ENCODE data around the gene EBF3.

DNA sequence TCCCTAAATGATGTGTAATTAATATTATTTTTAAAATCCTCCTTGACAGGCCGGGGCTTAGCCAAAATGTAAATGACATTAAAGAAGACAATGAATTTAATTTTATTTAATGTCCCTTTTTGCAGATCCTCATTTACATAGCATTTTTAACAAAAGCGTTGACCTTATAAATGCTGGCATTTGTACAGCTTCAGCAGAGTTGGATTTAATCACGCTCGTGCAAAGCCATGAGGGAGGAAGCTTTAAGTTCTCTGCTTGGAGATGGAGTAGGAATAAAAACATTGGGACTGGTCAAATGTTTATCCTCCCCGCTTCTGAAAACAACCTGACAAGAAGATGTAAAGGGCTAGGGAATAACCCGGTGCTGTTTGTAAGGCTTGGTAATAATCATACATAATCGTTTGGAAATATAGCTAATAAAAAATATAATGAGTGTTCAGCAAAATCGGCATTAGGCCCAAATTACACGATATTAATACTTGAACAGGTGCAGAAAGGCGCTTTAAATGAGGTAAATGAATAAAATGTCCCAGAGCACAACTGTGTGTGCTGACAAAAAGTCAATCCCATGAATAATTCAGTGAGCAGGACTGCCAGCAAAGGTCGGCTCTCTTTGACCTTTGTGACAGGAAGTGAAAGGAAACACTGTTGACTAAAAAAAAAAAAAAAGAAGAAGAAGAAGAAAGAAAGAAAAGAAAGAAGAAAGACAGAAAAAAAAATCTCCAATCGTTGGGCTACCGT lies 11.5 kb downstream of the EBF3 start:
- TF ChIP-seq POLR2AphosphoS5 (IDR thresholded peaks at IDR 0.05; ENCODE audit: low read depth, low read length), result no peak
- no peak for TF ChIP-seq TAF1 (IDR thresholded peaks at IDR 0.05; ENCODE audit: borderline replicate concordance, insufficient read depth, low read length)

All from PFSK-1 (cell line).